Epithelial cell of esophagus (primary cell): ENCODE data around the gene SLC19A1.

Source experiments
- DNase-seq: peaks from one replicate; pipeline ENCODE4 v3.0.0; 2010; ENCODE audit warnings: low read depth
- H3K4me3 ChIP-seq: 2 replicates; pipeline ENCODE4 v1.5.1; 2011; ENCODE audit warnings: mild to moderate bottlenecking, low read length, control low read depth
- TF ChIP-seq, protein P1 (sequence below): IDR thresholded peaks from 2 replicates; pipeline ENCODE4 v1.5.1; 2011; ENCODE audit warnings: low read depth, mild to moderate bottlenecking, low read length, control low read depth, inconsistent platforms; ENCODE audit not compliant: insufficient read depth; ENCODE audit errors: missing control alignments

Gene SLC19A1

DNA sequence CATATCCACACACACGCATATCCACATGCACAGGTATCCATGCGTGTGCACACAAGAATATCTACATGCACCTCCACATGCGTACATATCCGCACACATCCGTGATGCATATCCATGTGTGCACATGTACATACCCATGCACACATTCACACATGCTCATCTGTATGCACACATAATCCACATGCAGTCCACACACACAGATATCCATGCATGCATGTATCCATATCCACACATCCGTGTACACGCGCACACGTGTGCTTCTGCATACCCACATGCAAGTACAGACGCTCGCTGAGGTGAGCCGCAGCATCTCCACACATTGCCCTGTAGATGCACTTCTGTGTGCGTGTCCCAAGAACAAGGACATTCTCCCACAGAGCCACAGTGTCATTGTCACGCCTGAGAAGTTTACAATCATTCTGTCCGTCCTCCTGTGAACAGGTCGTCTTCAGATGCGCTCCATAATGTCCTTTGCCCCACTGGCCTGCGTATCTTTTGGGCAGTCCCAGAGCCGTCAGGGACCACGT is 93.9 kb downstream of the SLC19A1 start:
- no peak overlapping the region for H3K4me3 ChIP-seq
- no peak for DNase-seq

More for the DNA sequence above, 93.9 kb downstream of the SLC19A1 start:
- TF ChIP-seq, protein P1, sequence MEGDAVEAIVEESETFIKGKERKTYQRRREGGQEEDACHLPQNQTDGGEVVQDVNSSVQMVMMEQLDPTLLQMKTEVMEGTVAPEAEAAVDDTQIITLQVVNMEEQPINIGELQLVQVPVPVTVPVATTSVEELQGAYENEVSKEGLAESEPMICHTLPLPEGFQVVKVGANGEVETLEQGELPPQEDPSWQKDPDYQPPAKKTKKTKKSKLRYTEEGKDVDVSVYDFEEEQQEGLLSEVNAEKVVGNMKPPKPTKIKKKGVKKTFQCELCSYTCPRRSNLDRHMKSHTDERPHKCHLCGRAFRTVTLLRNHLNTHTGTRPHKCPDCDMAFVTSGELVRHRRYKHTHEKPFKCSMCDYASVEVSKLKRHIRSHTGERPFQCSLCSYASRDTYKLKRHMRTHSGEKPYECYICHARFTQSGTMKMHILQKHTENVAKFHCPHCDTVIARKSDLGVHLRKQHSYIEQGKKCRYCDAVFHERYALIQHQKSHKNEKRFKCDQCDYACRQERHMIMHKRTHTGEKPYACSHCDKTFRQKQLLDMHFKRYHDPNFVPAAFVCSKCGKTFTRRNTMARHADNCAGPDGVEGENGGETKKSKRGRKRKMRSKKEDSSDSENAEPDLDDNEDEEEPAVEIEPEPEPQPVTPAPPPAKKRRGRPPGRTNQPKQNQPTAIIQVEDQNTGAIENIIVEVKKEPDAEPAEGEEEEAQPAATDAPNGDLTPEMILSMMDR, result no peak
